Kidney (tissue), 14 donors: ENCODE results near the gene QKI. TPM values are rescaled to one million over a fixed set of nuclear protein-coding genes. Genes with fewer than 3 reads are reported as not detected.
A peak's percentile ranks its signal among the peaks of the same experiment; 100 is the strongest.

Source experiments
- DNase-seq, 5 donors: peaks; one replicate each; pipeline ENCODE4 v3.0.0-alpha.2; 2013 to 2020
- FAIRE-seq: peaks from 2 replicates; lab custom pipeline; 2012; peaks lifted over from hg19 to GRCh38; lab: Jason Lieb, UNC
- H3K27ac ChIP-seq, 2 donors: one replicate each; pipeline ENCODE4 v1.7.0; 2013; ENCODE audit warnings: low read depth in 2 of 2, low read length in 2 of 2, inconsistent platforms in 1 of 2
- H3K27me3 ChIP-seq: one replicate; pipeline ENCODE4 v1.7.1; 2013; ENCODE audit warnings: low read length, inconsistent platforms; ENCODE audit not compliant: control insufficient read depth, insufficient read depth
- H3K36me3 ChIP-seq, 3 donors: one replicate each; pipeline versions ENCODE4 v1.7.0 to v1.7.1; 2013; ENCODE audit warnings: low read length in 3 of 3, control low read depth in 1 of 3, inconsistent platforms in 1 of 3; ENCODE audit not compliant: insufficient read depth in 3 of 3, control insufficient read depth in 2 of 3
- H3K4me1 ChIP-seq, 3 donors: one replicate each; pipeline versions ENCODE4 v1.7.0 to v1.7.1; 2013; ENCODE audit warnings: low read length in 3 of 3, inconsistent platforms in 1 of 3, low read depth in 1 of 3; ENCODE audit not compliant: control insufficient read depth in 2 of 3, insufficient read depth in 2 of 3
- H3K4me3 ChIP-seq, 3 donors: one replicate each; pipeline versions ENCODE4 v1.7.0 to v1.8.1; 2013; ENCODE audit warnings: low read length in 3 of 3, control low read depth in 1 of 3, inconsistent platforms in 1 of 3
- H3K9ac ChIP-seq, 3 donors: one replicate each; pipeline versions ENCODE4 v1.7.0 to v1.7.1; 2013; ENCODE audit warnings: low read length in 3 of 3, control low read depth in 1 of 3, inconsistent platforms in 1 of 3
- H3K9me3 ChIP-seq, 3 donors: one replicate each; pipeline versions ENCODE4 v1.7.0 to v1.7.1; 2013; ENCODE audit warnings: low read length in 3 of 3, control low read depth in 1 of 3, inconsistent platforms in 1 of 3; ENCODE audit not compliant: control insufficient read depth in 2 of 3, insufficient read depth in 1 of 3
- intact Hi-C: fragments of 100-400 bp; cut with DNase I; formaldehyde crosslinking; loops from one replicate; pipeline ENCODE4 v1.11.1; 2022
- polyA plus RNA-seq: library from polyadenylated mRNA; stranded (reverse); fragments of 350-450 nt; fragmentation: Illumina TruSeq; extraction: RNeasy Lipid Tissue Mini Kit (QIAGEN cat#74804); gene quantifications from one replicate; pipeline ENCODE4 v1.2.3, GENCODE V29; 2014; ENCODE audit warnings: low read depth, low replicate concordance; ENCODE audit not compliant: insufficient read depth
- total RNA-seq: library from RNA; stranded (reverse); fragmentation: NEBNext Ultra II Directional; extraction: Animal tissue kit (Norgen Biotek cat#: 25700); gene quantifications from one replicate; pipeline ENCODE4 v1.2.1, GENCODE V29; 2021
- TF ChIP-seq, protein P1 (sequence below): IDR thresholded peaks from 3 replicates; pipeline ENCODE4 v1.5.1; 2012; ENCODE audit warnings: mild to moderate bottlenecking, moderate library complexity, borderline replicate concordance; ENCODE audit not compliant: insufficient read depth; ENCODE audit errors: extremely low read depth
- donor health status: control.
- donor health status: control.
- donor health status: control.
- donor health status: control.
- donor health status: control.
- donor health status: DM: yes; HTN: yes; CAD: no.
- donor health status: Normal renal cell carcinoma (clear cell type).

The QKI gene
- total and polyA plus RNA-seq, 2 donors from 2014 or later, result 17.6 to 121 TPM

- TF ChIP-seq, protein P1, sequence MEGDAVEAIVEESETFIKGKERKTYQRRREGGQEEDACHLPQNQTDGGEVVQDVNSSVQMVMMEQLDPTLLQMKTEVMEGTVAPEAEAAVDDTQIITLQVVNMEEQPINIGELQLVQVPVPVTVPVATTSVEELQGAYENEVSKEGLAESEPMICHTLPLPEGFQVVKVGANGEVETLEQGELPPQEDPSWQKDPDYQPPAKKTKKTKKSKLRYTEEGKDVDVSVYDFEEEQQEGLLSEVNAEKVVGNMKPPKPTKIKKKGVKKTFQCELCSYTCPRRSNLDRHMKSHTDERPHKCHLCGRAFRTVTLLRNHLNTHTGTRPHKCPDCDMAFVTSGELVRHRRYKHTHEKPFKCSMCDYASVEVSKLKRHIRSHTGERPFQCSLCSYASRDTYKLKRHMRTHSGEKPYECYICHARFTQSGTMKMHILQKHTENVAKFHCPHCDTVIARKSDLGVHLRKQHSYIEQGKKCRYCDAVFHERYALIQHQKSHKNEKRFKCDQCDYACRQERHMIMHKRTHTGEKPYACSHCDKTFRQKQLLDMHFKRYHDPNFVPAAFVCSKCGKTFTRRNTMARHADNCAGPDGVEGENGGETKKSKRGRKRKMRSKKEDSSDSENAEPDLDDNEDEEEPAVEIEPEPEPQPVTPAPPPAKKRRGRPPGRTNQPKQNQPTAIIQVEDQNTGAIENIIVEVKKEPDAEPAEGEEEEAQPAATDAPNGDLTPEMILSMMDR, result no peak
- DNase-seq (peak in 1 of 5 donors; percentile 16), FAIRE-seq (no peak)
Observed at GRCh38 chr6:163405412-163406309, 8.9 kb upstream of the QKI start.

DNA sequence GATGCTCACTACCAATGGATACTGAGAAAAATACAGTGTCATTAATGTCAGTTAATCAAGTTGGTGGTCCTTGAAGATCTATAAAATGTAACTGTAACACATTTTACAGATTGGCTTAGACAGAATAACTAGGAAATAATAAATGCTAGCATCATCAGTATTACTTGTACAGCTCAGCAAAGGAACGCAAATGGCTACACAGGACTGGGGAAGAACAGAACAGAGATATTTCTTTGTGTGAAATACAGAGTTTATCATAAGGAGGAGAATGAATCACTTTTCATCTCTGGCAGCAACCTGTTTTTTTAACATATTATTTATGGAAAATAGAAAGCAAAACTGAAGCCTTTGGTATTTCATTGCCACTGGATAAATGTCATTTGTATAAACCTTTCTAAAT lies 8.2 kb upstream of the QKI start:
- Histone ChIP-seq H3K9me3 (no peaks in the 10 kb centered on the region), H3K9ac (peak overlapping the region in 2 of 3 donors; percentile 44 to 81), H3K27ac (peak overlapping the region; percentile 72 to 84), H3K4me1 (peaks cover 0 to 15% (median 2%) of the 10 kb centered on the region in 3 donors), H3K27me3 (no peaks in the 10 kb centered on the region), H3K4me3 (peak overlapping the region in 2 of 3 donors; percentile 48 to 49), H3K36me3 (no peaks in the 10 kb centered on the region)
- intact Hi-C loops, result no loop called here
- no peak for FAIRE-seq
- DNase-seq, result no peak
- TF ChIP-seq, protein P1, result no peak

More at GRCh38 chr6:163405412-163406309, 8.9 kb upstream of the QKI start:
- H3K27me3 ChIP-seq, result no peaks in the 10 kb centered on the region
- peak overlapping the region; percentile 72 to 84 for H3K27ac ChIP-seq
- no peaks in the 10 kb centered on the region for H3K36me3 ChIP-seq
- peak overlapping the region in 2 of 3 donors; percentile 48 to 49 for H3K4me3 ChIP-seq
- no peaks in the 10 kb centered on the region for H3K9me3 ChIP-seq
- H3K4me1 ChIP-seq, result peaks cover 0 to 15% (median 2%) of the 10 kb centered on the region in 3 donors
- intact Hi-C loops, result no loop called here
- H3K9ac ChIP-seq, result peak overlapping the region in 2 of 3 donors; percentile 44 to 81

- DNase-seq (no peak), FAIRE-seq (no peak)
- Histone ChIP-seq H3K36me3 (no peaks in the 10 kb centered on the region), H3K9ac (no peak overlapping the region), H3K9me3 (no peaks in the 10 kb centered on the region), H3K4me3 (peak overlapping the region in 1 of 3 donors; percentile 48), H3K27ac (no peak overlapping the region), H3K27me3 (no peaks in the 10 kb centered on the region), H3K4me1 (peaks cover 0 to 15% (median 2%) of the 10 kb centered on the region in 3 donors)
- intact Hi-C loops, result no loop called here
- TF ChIP-seq, protein P1, result no peak
Observed at GRCh38 chr6:163406830-163407229, 7.7 kb upstream of the QKI start.
